HepG2 (cell line): ENCODE data around the gene PRDM11. TPM values are rescaled to one million over a fixed set of nuclear protein-coding genes. Genes with fewer than 3 reads are reported as not detected.

Source experiments
- CTCF ChIP-seq: sonication (generic); formaldehyde crosslinking; IDR thresholded peaks from 2 replicates; pipeline ENCODE4 v1.5.0; 2020; ENCODE audit warnings: mild to moderate bottlenecking, missing genetic modification reagents, moderate library complexity
- EED ChIP-seq: sonication (generic); formaldehyde crosslinking; IDR thresholded peaks from 2 replicates; pipeline ENCODE4 v1.5.0; 2020; ENCODE audit warnings: mild to moderate bottlenecking, missing genetic modification reagents
- ESRRA ChIP-seq: sonication (generic); formaldehyde crosslinking; IDR thresholded peaks from 2 replicates; pipeline ENCODE4 v1.5.1; 2020; ENCODE audit warnings: mild to moderate bottlenecking, low read depth, missing genetic modification reagents
- FOSL2 ChIP-seq: sonication (generic); formaldehyde crosslinking; IDR thresholded peaks from 2 replicates; pipeline ENCODE4 v1.4.0; 2020; ENCODE audit warnings: missing genetic modification reagents
- GABPB1 ChIP-seq: IDR thresholded peaks from 2 replicates; pipeline ENCODE4 v1.6.1; 2016; ENCODE audit warnings: mild to moderate bottlenecking, missing genetic modification reagents, moderate library complexity, missing compliant biosample characterization
- HNF4A ChIP-seq: sonication (generic); formaldehyde crosslinking; IDR thresholded peaks from 2 replicates; pipeline ENCODE4 v1.4.0; 2020; ENCODE audit warnings: missing genetic modification reagents
- KDM2A ChIP-seq: sonication (generic); formaldehyde crosslinking; IDR thresholded peaks from 2 replicates; pipeline ENCODE4 v1.4.0; 2020; ENCODE audit warnings: low read depth, missing genetic modification reagents, borderline replicate concordance
- NR2C2 ChIP-seq: sonication (generic); formaldehyde crosslinking; IDR thresholded peaks from 2 replicates; pipeline ENCODE4 v1.4.0; 2020; ENCODE audit warnings: missing genetic modification reagents, mild to moderate bottlenecking, moderate library complexity, borderline replicate concordance
- NR2F1 ChIP-seq, 2 experiments: fragments of 450-650 bp in 1 of 2; formaldehyde crosslinking in 1 of 2; IDR thresholded peaks; 2 replicates each; pipeline versions ENCODE4 v1.5.0 to v1.6.1; 2016 to 2020; ENCODE audit warnings: mild to moderate bottlenecking in 1 of 2, missing compliant biosample characterization in 1 of 2, missing genetic modification reagents in 1 of 2, moderate library complexity in 1 of 2
- RAD21 ChIP-seq: fragments of 450-650 bp; formaldehyde crosslinking; IDR thresholded peaks from 2 replicates; pipeline ENCODE4 v1.5.0; 2020; ENCODE audit warnings: mild to moderate bottlenecking
- RXRA ChIP-seq: sonication (generic); formaldehyde crosslinking; IDR thresholded peaks from 2 replicates; pipeline ENCODE4 v1.5.1; 2020; ENCODE audit warnings: missing genetic modification reagents
- STAG1 ChIP-seq: sonication (generic); formaldehyde crosslinking; IDR thresholded peaks from 2 replicates; pipeline ENCODE4 v1.4.0; 2020; ENCODE audit warnings: missing genetic modification reagents
- WIZ ChIP-seq: sonication (generic); formaldehyde crosslinking; IDR thresholded peaks from 2 replicates; pipeline ENCODE4 v1.5.1; 2020; ENCODE audit warnings: mild to moderate bottlenecking, missing genetic modification reagents
- ZFP91 ChIP-seq: sonication (generic); formaldehyde crosslinking; IDR thresholded peaks from 2 replicates; pipeline ENCODE4 v1.9.0; 2022; ENCODE audit warnings: missing genetic modification reagents, mild to moderate bottlenecking, borderline replicate concordance
- ZFX ChIP-seq: sonication (generic); formaldehyde crosslinking; IDR thresholded peaks from 2 replicates; pipeline ENCODE4 v1.4.0; 2020; ENCODE audit warnings: mild to moderate bottlenecking, low read depth, missing genetic modification reagents, moderate library complexity
- ZNF136 ChIP-seq: sonication (generic); formaldehyde crosslinking; IDR thresholded peaks from 2 replicates; pipeline ENCODE4 v1.8.1; 2022; ENCODE audit warnings: low read depth, mild to moderate bottlenecking, moderate library complexity, missing genetic modification reagents
- ZNF263 ChIP-seq: sonication (generic); formaldehyde crosslinking; IDR thresholded peaks from 2 replicates; pipeline ENCODE4 v1.4.0; 2020; ENCODE audit warnings: missing genetic modification reagents
- ZNF570 ChIP-seq: sonication (generic); formaldehyde crosslinking; IDR thresholded peaks from 2 replicates; pipeline ENCODE4 v1.4.0; 2020; ENCODE audit warnings: mild to moderate bottlenecking, missing genetic modification reagents, borderline replicate concordance
- ZNF768 ChIP-seq: sonication (generic); formaldehyde crosslinking; IDR thresholded peaks from 2 replicates; pipeline ENCODE4 v1.4.0; 2020; ENCODE audit warnings: missing genetic modification reagents
- ZNF788 ChIP-seq: sonication (generic); formaldehyde crosslinking; IDR thresholded peaks from 2 replicates; pipeline ENCODE4 v1.5.0; 2020; ENCODE audit warnings: mild to moderate bottlenecking, missing genetic modification reagents, borderline replicate concordance
- ZNF891 ChIP-seq: sonication (generic); formaldehyde crosslinking; IDR thresholded peaks from 2 replicates; pipeline ENCODE4 v1.5.0; 2020; ENCODE audit warnings: mild to moderate bottlenecking, missing genetic modification reagents
- polyA plus RNA-seq, 8 experiments: library from polyadenylated mRNA; depleted of rRNA in 3 of 8; stranded (reverse) in 7 of 8; unstranded in 1 of 8; fragments of >200 nt; fragmentation: Illumina TruSeq in 4 of 8; extraction: Trizol in 4 of 8; gene quantifications; 2 replicates each; pipeline versions ENCODE4 v1.2.1 to v1.2.3, GENCODE V29; 2011 to 2016; ENCODE audit warnings: low read depth in 4 of 8, missing spikeins in 1 of 8, mixed read lengths in 1 of 8; ENCODE audit not compliant: insufficient read depth in 1 of 8
- total RNA-seq, 5 experiments: library from RNA; depleted of rRNA; stranded (reverse); fragments of >200 nt; fragmentation: Illumina TruSeq; extraction: Trizol; gene quantifications; 2 replicates each; pipeline ENCODE4 v1.2.3, GENCODE V29; 2016; ENCODE audit warnings: low read depth in 1 of 5
- TF ChIP-seq, protein P1 (sequence below): sonication (generic); formaldehyde crosslinking; IDR thresholded peaks from 2 replicates; pipeline ENCODE4 v1.5.0; 2020; ENCODE audit warnings: missing genetic modification reagents, mild to moderate bottlenecking, borderline replicate concordance

PRDM11 gene
- total and polyA plus RNA-seq, 2 of the 13 experiments (the other 11 are each of a cell fraction or from before 2014, with no cell fraction given) = 3.4 to 4.7 TPM

- TF ChIP-seq ESRRA (CRISPR knock-in tag) = 0 out of 2 replicates have a peak, but pooled peaks have one; percentile 45
- peak; percentile 29; the same call in 1 of the 2 replicates for TF ChIP-seq GABPB1 (CRISPR knock-in tag)
- no peak for TF ChIP-seq ZNF570
- 0 out of 2 replicates have a peak, but pooled peaks have one; percentile 14 for TF ChIP-seq RXRA
- peak; percentile 48; the same call in 1 of the 2 replicates for TF ChIP-seq ZFX (CRISPR knock-in tag)
- peak; percentile 73; the same call in 1 of the 2 replicates for TF ChIP-seq ZNF263 (CRISPR knock-in tag)
- peak; percentile 62 for TF ChIP-seq STAG1 (CRISPR knock-in tag)
- TF ChIP-seq CTCF (CRISPR knock-in tag) = peak; percentile 90
- peak; percentile 45; the same call in 1 of the 2 replicates for TF ChIP-seq ZNF768 (CRISPR knock-in tag)
- no peak for TF ChIP-seq HNF4A
- 0 out of 2 replicates have a peak, but pooled peaks have one; percentile 45 for TF ChIP-seq ZNF788 (CRISPR knock-in tag)
- no peak for TF ChIP-seq ZNF136 (CRISPR knock-in tag)
- no peak for TF ChIP-seq WIZ
- TF ChIP-seq KDM2A (CRISPR knock-in tag) = peak; percentile 59; the same call in 1 of the 2 replicates
- TF ChIP-seq, protein P1, sequence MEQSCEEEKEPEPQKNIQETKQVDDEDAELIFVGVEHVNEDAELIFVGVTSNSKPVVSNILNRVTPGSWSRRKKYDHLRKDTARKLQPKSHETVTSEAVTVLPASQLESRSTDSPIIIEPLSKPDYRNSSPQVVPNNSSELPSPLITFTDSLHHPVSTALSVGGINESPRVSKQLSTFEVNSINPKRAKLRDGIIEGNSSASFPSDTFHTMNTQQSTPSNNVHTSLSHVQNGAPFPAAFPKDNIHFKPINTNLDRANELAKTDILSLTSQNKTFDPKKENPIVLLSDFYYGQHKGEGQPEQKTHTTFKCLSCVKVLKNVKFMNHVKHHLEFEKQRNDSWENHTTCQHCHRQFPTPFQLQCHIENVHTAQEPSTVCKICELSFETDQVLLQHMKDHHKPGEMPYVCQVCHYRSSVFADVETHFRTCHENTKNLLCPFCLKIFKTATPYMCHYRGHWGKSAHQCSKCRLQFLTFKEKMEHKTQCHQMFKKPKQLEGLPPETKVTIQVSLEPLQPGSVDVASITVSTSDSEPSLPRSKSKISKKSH (CRISPR knock-in tag) = 0 out of 2 replicates have a peak, but pooled peaks have one; percentile 32
- no peak for TF ChIP-seq NR2C2 (CRISPR knock-in tag)
- 0 out of 2 replicates have a peak, but pooled peaks have one; percentile 37 for TF ChIP-seq EED (CRISPR knock-in tag)
- TF ChIP-seq NR2F1 (CRISPR knock-in tag; IDR thresholded peaks at IDR 0.05) = 0 out of 4 replicates have a peak, but pooled peaks of 1 of the 2 experiments have one; percentile 14
- 0 out of 2 replicates have a peak, but pooled peaks have one; percentile 60 for TF ChIP-seq ZNF891 (CRISPR knock-in tag)
- peak; percentile 29; the same call in 1 of the 2 replicates for TF ChIP-seq ZFP91
- TF ChIP-seq RAD21 (CRISPR knock-in tag) = peak; percentile 68
- 0 out of 2 replicates have a peak, but pooled peaks have one; percentile 17 for TF ChIP-seq FOSL2 (CRISPR knock-in tag)
Observed at GRCh38 chr11:45252134-45252856, 105.9 kb downstream of the PRDM11 start (continued).
